Measurements from ENCODE around the gene LINC00632. TPM values are rescaled to one million over a fixed set of nuclear protein-coding genes. Genes with fewer than 3 reads are reported as not detected.

LINC00632 gene
- total and polyA plus RNA-seq, 2 donors (not counting 1 experiment from before 2014, with no cell fraction given) = not detected

GRCh38 chrX:140804292-140804691, 94.7 kb downstream of the LINC00632 start:
- Histone ChIP-seq H3K27ac (ENCODE audit: low read length in 2 of 2) (no peak overlapping the region), H3K27me3 (replicated peaks in 1 of 4; ENCODE audit: control extremely low read depth in 1 of 4, control insufficient read depth in 3 of 4, insufficient read depth in 4 of 4, low read length in 3 of 4) (no peaks in the 10 kb centered on the region), H4K20me1 (ENCODE audit: control insufficient read depth, insufficient read depth, low read length, poor library complexity, severe bottlenecking) (no peaks in the 10 kb centered on the region), H2AFZ (ENCODE audit: insufficient read depth, low read depth, low read length, poor library complexity, severe bottlenecking) (no peak overlapping the region), H3K4me3 (ENCODE audit: control extremely low read depth in 1 of 5, extremely low read depth in 1 of 5, insufficient read depth in 1 of 5, low read depth in 2 of 5, low read length in 4 of 5) (no peak overlapping the region), H3K4me1 (ENCODE audit: control insufficient read depth in 2 of 2, insufficient read depth in 2 of 2, low read length in 2 of 2) (no peaks in the 10 kb centered on the region), H3K9ac (ENCODE audit: low read length) (no peak overlapping the region), H3K4me2 (replicated peaks; ENCODE audit: low read depth, low read length, poor library complexity, severe bottlenecking) (no peak overlapping the region), H3K79me2 (ENCODE audit: control insufficient read depth, insufficient read depth, low read length) (no peaks in the 10 kb centered on the region), H3K9me3 (ENCODE audit: control extremely low read depth in 1 of 3, control insufficient read depth in 2 of 3, insufficient read depth in 1 of 3, low read length in 2 of 3) (peaks cover 0 to 9% (median 0%) of the 10 kb centered on the region in 3 donors), H3K36me3 (replicated peaks in 1 of 2; ENCODE audit: control extremely low read depth in 1 of 2, control insufficient read depth in 1 of 2, extremely low read depth in 1 of 2, insufficient read depth in 2 of 2, low read length in 1 of 2) (no peaks in the 10 kb centered on the region)
- ChIA-PET POLR2A (no interaction called here), CTCF (no interaction called here)
- Mint-ChIP-seq H3K27ac (no peak overlapping the region), H3K27me3 (no peaks in the 10 kb centered on the region), H3K4me1 (no peaks in the 10 kb centered on the region), H3K4me3 (no peak overlapping the region), H3K9me3 (ENCODE audit: insufficient read depth) (no peaks in the 10 kb centered on the region)
- intact Hi-C loops (cut with micrococcal nuclease) = no loop called here
- no CpG with 5 or more reads among the region's 1 CpG for WGBS (ENCODE audit: insufficient coverage)
- DNase-seq (no peak), ATAC-seq (ENCODE audit: low read depth) (no peak)
- TF ChIP-seq EZH2 (IDR thresholded peaks at IDR 0.05; ENCODE audit: borderline replicate concordance, insufficient read depth, low read depth, low read length, poor library complexity, severe bottlenecking) = no peak

- no peak for ATAC-seq (ENCODE audit: low read depth)
- no peaks in the 10 kb centered on the region for H3K4me1 Mint-ChIP-seq
- 0% methylated on average over 1 of the region's 6 CpGs for WGBS (ENCODE audit: insufficient coverage)
- Histone ChIP-seq H3K9ac (ENCODE audit: low read length) (no peak overlapping the region), H3K36me3 (replicated peaks in 1 of 2; ENCODE audit: control extremely low read depth in 1 of 2, control insufficient read depth in 1 of 2, extremely low read depth in 1 of 2, insufficient read depth in 2 of 2, low read length in 1 of 2) (no peaks in the 10 kb centered on the region), H2AFZ (ENCODE audit: insufficient read depth, low read depth, low read length, poor library complexity, severe bottlenecking) (no peak overlapping the region), H4K20me1 (ENCODE audit: control insufficient read depth, insufficient read depth, low read length, poor library complexity, severe bottlenecking) (no peaks in the 10 kb centered on the region), H3K79me2 (ENCODE audit: control insufficient read depth, insufficient read depth, low read length) (no peaks in the 10 kb centered on the region), H3K4me2 (replicated peaks; ENCODE audit: low read depth, low read length, poor library complexity, severe bottlenecking) (no peak overlapping the region), H3K27me3 (replicated peaks in 1 of 4; ENCODE audit: control extremely low read depth in 1 of 4, control insufficient read depth in 3 of 4, insufficient read depth in 4 of 4, low read length in 3 of 4) (no peaks in the 10 kb centered on the region), H3K4me1 (ENCODE audit: control insufficient read depth in 2 of 2, insufficient read depth in 2 of 2, low read length in 2 of 2) (no peaks in the 10 kb centered on the region), H3K27ac (ENCODE audit: low read length in 2 of 2) (no peak overlapping the region), H3K4me3 (ENCODE audit: control extremely low read depth in 1 of 5, extremely low read depth in 1 of 5, insufficient read depth in 1 of 5, low read depth in 2 of 5, low read length in 4 of 5) (no peak overlapping the region), H3K9me3 (ENCODE audit: control extremely low read depth in 1 of 3, control insufficient read depth in 2 of 3, insufficient read depth in 1 of 3, low read length in 2 of 3) (no peaks in the 10 kb centered on the region)
- no peaks in the 10 kb centered on the region for H3K27me3 Mint-ChIP-seq
- no peak overlapping the region for H3K27ac Mint-ChIP-seq
- H3K9me3 Mint-ChIP-seq (ENCODE audit: insufficient read depth) = no peaks in the 10 kb centered on the region
- H3K4me3 Mint-ChIP-seq = no peak overlapping the region
- ChIA-PET POLR2A (no interaction called here), CTCF (interaction anchor here (0.6 kb wide), 1 partner anchor 50 kb away, joined by 3 read pairs; no protein-coding TSS in a partner anchor)
- TF ChIP-seq CTCF (IDR thresholded peaks at IDR 0.05) (no peak), EZH2 (IDR thresholded peaks at IDR 0.05; ENCODE audit: borderline replicate concordance, insufficient read depth, low read depth, low read length, poor library complexity, severe bottlenecking) (no peak)
- intact Hi-C loops (cut with micrococcal nuclease) = no loop called here
- DNase-seq = no peak
These were observed 106.3 kb downstream of the LINC00632 start for GRCh38 chrX:140815868-140816267.

All from B cell (primary cell).